ENCODE measurements around the gene SLC16A2.

SLC16A2 gene

GRCh38 chrX:74519870-74520269, 98.6 kb downstream of the SLC16A2 start:
- Histone ChIP-seq H3K4me3 (ENCODE audit: insufficient read depth, low read depth, low read length) (no peak overlapping the region), H3K27ac (ENCODE audit: insufficient read depth, low read depth, low read length, poor library complexity, severe bottlenecking) (no peak overlapping the region), H3K4me1 (ENCODE audit: control insufficient read depth, insufficient read depth, low read length) (no peaks in the 10 kb centered on the region), H3K9me3 (ENCODE audit: control insufficient read depth, low read length) (no peaks in the 10 kb centered on the region), H3K27me3 (ENCODE audit: control insufficient read depth, insufficient read depth, low read length, poor library complexity, severe bottlenecking) (no peaks in the 10 kb centered on the region), H3K36me3 (ENCODE audit: control insufficient read depth, insufficient read depth, low read length) (no peaks in the 10 kb centered on the region)
- WGBS, 2 experiments, result 96 to 98% methylated on average over 2 of the region's 2 CpGs

GRCh38 chrX:74520291-74520690, 99.0 kb downstream of the SLC16A2 start:
- H3K36me3 ChIP-seq (ENCODE audit: control insufficient read depth, insufficient read depth, low read length), result no peaks in the 10 kb centered on the region
- WGBS, 2 experiments, result 90 to 98% methylated on average over 3 of the region's 3 CpGs
- no peaks in the 10 kb centered on the region for H3K4me1 ChIP-seq (ENCODE audit: control insufficient read depth, insufficient read depth, low read length)
- H3K27ac ChIP-seq (ENCODE audit: insufficient read depth, low read depth, low read length, poor library complexity, severe bottlenecking), result no peak overlapping the region
- no peak overlapping the region for H3K4me3 ChIP-seq (ENCODE audit: insufficient read depth, low read depth, low read length)
- no peaks in the 10 kb centered on the region for H3K27me3 ChIP-seq (ENCODE audit: control insufficient read depth, insufficient read depth, low read length, poor library complexity, severe bottlenecking)
- H3K9me3 ChIP-seq (ENCODE audit: control insufficient read depth, low read length), result no peaks in the 10 kb centered on the region

- H3K9me3 ChIP-seq (ENCODE audit: control insufficient read depth, low read length), result no peaks in the 10 kb centered on the region
- no peaks in the 10 kb centered on the region for H3K36me3 ChIP-seq (ENCODE audit: control insufficient read depth, insufficient read depth, low read length)
- no peak overlapping the region for H3K27ac ChIP-seq (ENCODE audit: insufficient read depth, low read depth, low read length, poor library complexity, severe bottlenecking)
- 94 to 96% methylated on average over 8 of the region's 8 CpGs for WGBS, 2 experiments
- H3K27me3 ChIP-seq (ENCODE audit: control insufficient read depth, insufficient read depth, low read length, poor library complexity, severe bottlenecking), result no peaks in the 10 kb centered on the region
- no peak overlapping the region for H3K4me3 ChIP-seq (ENCODE audit: insufficient read depth, low read depth, low read length)
- H3K4me1 ChIP-seq (ENCODE audit: control insufficient read depth, insufficient read depth, low read length), result no peaks in the 10 kb centered on the region
These were observed 99.6 kb downstream of the SLC16A2 start for GRCh38 chrX:74520896-74521295.

- no peak overlapping the region for H3K27ac ChIP-seq (ENCODE audit: insufficient read depth, low read depth, low read length, poor library complexity, severe bottlenecking)
- no peak overlapping the region for H3K4me3 ChIP-seq (ENCODE audit: insufficient read depth, low read depth, low read length)
- H3K9me3 ChIP-seq (ENCODE audit: control insufficient read depth, low read length), result no peaks in the 10 kb centered on the region
- 90 to 97% methylated on average over 8 to 9 of the region's 9 CpGs for WGBS, 2 experiments
- no peaks in the 10 kb centered on the region for H3K4me1 ChIP-seq (ENCODE audit: control insufficient read depth, insufficient read depth, low read length)
- H3K36me3 ChIP-seq (ENCODE audit: control insufficient read depth, insufficient read depth, low read length), result no peaks in the 10 kb centered on the region
- H3K27me3 ChIP-seq (ENCODE audit: control insufficient read depth, insufficient read depth, low read length, poor library complexity, severe bottlenecking), result no peaks in the 10 kb centered on the region
These were observed 100.9 kb downstream of the SLC16A2 start for GRCh38 chrX:74521961-74522751.

- Histone ChIP-seq H3K36me3 (ENCODE audit: control insufficient read depth, insufficient read depth, low read length) (no peaks in the 10 kb centered on the region), H3K4me1 (ENCODE audit: control insufficient read depth, insufficient read depth, low read length) (no peaks in the 10 kb centered on the region), H3K27ac (ENCODE audit: insufficient read depth, low read depth, low read length, poor library complexity, severe bottlenecking) (no peak overlapping the region), H3K9me3 (ENCODE audit: control insufficient read depth, low read length) (no peaks in the 10 kb centered on the region), H3K27me3 (ENCODE audit: control insufficient read depth, insufficient read depth, low read length, poor library complexity, severe bottlenecking) (no peaks in the 10 kb centered on the region), H3K4me3 (ENCODE audit: insufficient read depth, low read depth, low read length) (no peak overlapping the region)
- 83 to 90% methylated on average over 1 of the region's 1 CpG for WGBS, 2 experiments
These were observed 101.9 kb downstream of the SLC16A2 start for GRCh38 chrX:74523224-74523623.

GRCh38 chrX:74523870-74524735, 102.8 kb downstream of the SLC16A2 start:
- Histone ChIP-seq H3K9me3 (ENCODE audit: control insufficient read depth, low read length) (no peaks in the 10 kb centered on the region), H3K36me3 (ENCODE audit: control insufficient read depth, insufficient read depth, low read length) (no peaks in the 10 kb centered on the region), H3K27ac (ENCODE audit: insufficient read depth, low read depth, low read length, poor library complexity, severe bottlenecking) (no peak overlapping the region), H3K4me3 (ENCODE audit: insufficient read depth, low read depth, low read length) (no peak overlapping the region), H3K27me3 (ENCODE audit: control insufficient read depth, insufficient read depth, low read length, poor library complexity, severe bottlenecking) (no peaks in the 10 kb centered on the region), H3K4me1 (ENCODE audit: control insufficient read depth, insufficient read depth, low read length) (no peaks in the 10 kb centered on the region)
- WGBS, 2 experiments, result 96 to 97% methylated on average over 13 of the region's 13 CpGs

- H3K27ac ChIP-seq (ENCODE audit: insufficient read depth, low read depth, low read length, poor library complexity, severe bottlenecking), result no peak overlapping the region
- H3K9me3 ChIP-seq (ENCODE audit: control insufficient read depth, low read length), result no peaks in the 10 kb centered on the region
- H3K4me1 ChIP-seq (ENCODE audit: control insufficient read depth, insufficient read depth, low read length), result no peaks in the 10 kb centered on the region
- no peak overlapping the region for H3K4me3 ChIP-seq (ENCODE audit: insufficient read depth, low read depth, low read length)
- no peaks in the 10 kb centered on the region for H3K36me3 ChIP-seq (ENCODE audit: control insufficient read depth, insufficient read depth, low read length)
- H3K27me3 ChIP-seq (ENCODE audit: control insufficient read depth, insufficient read depth, low read length, poor library complexity, severe bottlenecking), result no peaks in the 10 kb centered on the region
These were observed 103.8 kb downstream of the SLC16A2 start for GRCh38 chrX:74525116-74525515.

- Histone ChIP-seq H3K4me3 (ENCODE audit: insufficient read depth, low read depth, low read length) (no peak overlapping the region), H3K27ac (ENCODE audit: insufficient read depth, low read depth, low read length, poor library complexity, severe bottlenecking) (no peak overlapping the region), H3K9me3 (ENCODE audit: control insufficient read depth, low read length) (no peaks in the 10 kb centered on the region), H3K4me1 (ENCODE audit: control insufficient read depth, insufficient read depth, low read length) (no peaks in the 10 kb centered on the region), H3K36me3 (ENCODE audit: control insufficient read depth, insufficient read depth, low read length) (no peaks in the 10 kb centered on the region), H3K27me3 (ENCODE audit: control insufficient read depth, insufficient read depth, low read length, poor library complexity, severe bottlenecking) (no peaks in the 10 kb centered on the region)
- 91 to 100% methylated on average over 1 of the region's 1 CpG for WGBS, 2 experiments
These were observed 105.5 kb downstream of the SLC16A2 start for GRCh38 chrX:74526764-74527163.

GRCh38 chrX:74527350-74527749, 106.1 kb downstream of the SLC16A2 start:
- H3K9me3 ChIP-seq (ENCODE audit: control insufficient read depth, low read length), result no peaks in the 10 kb centered on the region
- H3K27ac ChIP-seq (ENCODE audit: insufficient read depth, low read depth, low read length, poor library complexity, severe bottlenecking), result no peak overlapping the region
- H3K4me1 ChIP-seq (ENCODE audit: control insufficient read depth, insufficient read depth, low read length), result no peaks in the 10 kb centered on the region
- no peak overlapping the region for H3K4me3 ChIP-seq (ENCODE audit: insufficient read depth, low read depth, low read length)
- 88 to 98% methylated on average over 3 to 4 of the region's 4 CpGs for WGBS, 2 experiments
- no peaks in the 10 kb centered on the region for H3K27me3 ChIP-seq (ENCODE audit: control insufficient read depth, insufficient read depth, low read length, poor library complexity, severe bottlenecking)
- H3K36me3 ChIP-seq (ENCODE audit: control insufficient read depth, insufficient read depth, low read length), result no peaks in the 10 kb centered on the region

GRCh38 chrX:74529311-74529710, 108.0 kb downstream of the SLC16A2 start:
- no peak overlapping the region for H3K4me3 ChIP-seq (ENCODE audit: insufficient read depth, low read depth, low read length)
- H3K27ac ChIP-seq (ENCODE audit: insufficient read depth, low read depth, low read length, poor library complexity, severe bottlenecking), result no peak overlapping the region
- H3K27me3 ChIP-seq (ENCODE audit: control insufficient read depth, insufficient read depth, low read length, poor library complexity, severe bottlenecking), result no peaks in the 10 kb centered on the region
- 94 to 98% methylated on average over 5 of the region's 6 CpGs for WGBS, 2 experiments
- no peaks in the 10 kb centered on the region for H3K36me3 ChIP-seq (ENCODE audit: control insufficient read depth, insufficient read depth, low read length)
- peaks cover 3% of the 10 kb centered on the region for H3K4me1 ChIP-seq (ENCODE audit: control insufficient read depth, insufficient read depth, low read length)
- H3K9me3 ChIP-seq (ENCODE audit: control insufficient read depth, low read length), result no peaks in the 10 kb centered on the region

Measured in ectodermal cell (in vitro differentiated cells).